A673 (cell line): ENCODE measurements around the gene C3orf20. TPM values are rescaled to one million over a fixed set of nuclear protein-coding genes. Genes with fewer than 3 reads are reported as not detected.

ENCODE experiments used
- BruUV-seq: library from RNA; stranded (reverse); fragments of 400-500 nt; replicated peaks from 2 replicates; lab custom pipeline; 2021; lab: Mats Ljungman, UMichigan
- CTCF ChIA-PET: fragments of 300-600 bp; sonication (Branson Sonifier 250); formaldehyde crosslinking; loops from one replicate; lab custom pipeline; 2022; ENCODE audit warnings: antibody characterized with exemption; lab: Charles Lee
- POLR2A ChIA-PET: fragments of 300-600 bp; sonication (Branson Sonifier 250); formaldehyde crosslinking; loops from one replicate; lab custom pipeline; 2022; ENCODE audit warnings: antibody characterized with exemption; ENCODE audit not compliant: low non-redundant PET; lab: Charles Lee
- DNase-seq: peaks from one replicate; pipeline ENCODE4 v3.0.0-alpha.2; 2015; ENCODE audit warnings: low spot score
- H3K27ac ChIP-seq: fragments of 200-600 bp; sonication (generic); 2 replicates; pipeline ENCODE4 v1.5.1; 2016; ENCODE audit warnings: mixed run types, low read depth, mild to moderate bottlenecking, mixed read lengths, antibody characterized with exemption, low read length; ENCODE audit not compliant: poor library complexity, severe bottlenecking
- H3K27me3 ChIP-seq: fragments of 200-600 bp; sonication (generic); replicated peaks from 2 replicates; pipeline ENCODE4 v1.6.1; 2017; ENCODE audit warnings: mixed run types, low read depth, mild to moderate bottlenecking, mixed read lengths, antibody characterized with exemption, low read length; ENCODE audit not compliant: insufficient read depth, poor library complexity
- H3K36me3 ChIP-seq: fragments of 200-600 bp; sonication (generic); 2 replicates; pipeline ENCODE4 v1.6.1; 2016; ENCODE audit warnings: mixed run types, mild to moderate bottlenecking, mixed read lengths, antibody characterized with exemption, low read length; ENCODE audit not compliant: insufficient read depth, poor library complexity, severe bottlenecking
- H3K4me1 ChIP-seq: fragments of 200-600 bp; sonication (generic); 2 replicates; pipeline ENCODE4 v1.6.1; 2017; ENCODE audit warnings: mixed run types, mild to moderate bottlenecking, mixed read lengths, antibody characterized with exemption, low read length; ENCODE audit not compliant: insufficient read depth, poor library complexity, severe bottlenecking
- H3K4me3 ChIP-seq: fragments of 200-600 bp; sonication (generic); 2 replicates; pipeline ENCODE4 v1.5.1; 2016; ENCODE audit warnings: low read depth, mixed run types, mild to moderate bottlenecking, mixed read lengths, low read length; ENCODE audit not compliant: poor library complexity, severe bottlenecking
- H3K9me3 ChIP-seq: fragments of 200-600 bp; sonication (generic); 2 replicates; pipeline ENCODE4 v1.6.1; 2016; ENCODE audit warnings: mixed run types, low read depth, mild to moderate bottlenecking, mixed read lengths, antibody characterized with exemption, low read length; ENCODE audit not compliant: poor library complexity, severe bottlenecking
- CTCF ChIP-seq: fragments of 300-800, 200-600 bp; sonication (generic); conservative IDR thresholded peaks from 2 replicates; pipeline ENCODE4 v1.5.1; 2017; ENCODE audit warnings: low read depth, mild to moderate bottlenecking, antibody characterized with exemption, low read length, moderate library complexity, mixed read lengths
- EZH2 ChIP-seq: fragments of 200-600 bp; sonication (generic); IDR thresholded peaks from 2 replicates; pipeline ENCODE4 v1.6.1; 2017; ENCODE audit warnings: borderline replicate concordance, low read depth, mild to moderate bottlenecking, mixed read lengths, antibody characterized with exemption, low read length; ENCODE audit not compliant: poor library complexity, severe bottlenecking
- intact Hi-C: fragments of 100-400 bp; cut with micrococcal nuclease; formaldehyde crosslinking; loops from one replicate; pipeline ENCODE4 v1.10.0; 2022; ENCODE audit not compliant: unreplicated experiment
- total RNA-seq: library from RNA; stranded (reverse); gene quantifications from 2 replicates; pipeline ENCODE4 v1.2.3, GENCODE V29; 2021

Gene C3orf20
- total RNA-seq, 1 experiment from 2014 or later: 0.17 TPM

- H3K4me1 ChIP-seq: no peaks in the 10 kb centered on the region
- no peaks in the 10 kb centered on the region for H3K36me3 ChIP-seq
- ChIA-PET POLR2A (no interaction called here), CTCF (no interaction called here)
- H3K27ac ChIP-seq: no peak overlapping the region
- DNase-seq: no peak
- peaks cover 6% of the 10 kb centered on the region for H3K9me3 ChIP-seq
- H3K4me3 ChIP-seq: no peak overlapping the region
- no peak for TF ChIP-seq CTCF
- no peak for TF ChIP-seq EZH2
- H3K27me3 ChIP-seq: no peaks in the 10 kb centered on the region
- intact Hi-C loops: loop anchor here (10.0 kb wide), 1 partner anchor 100 kb away; the partner anchor contains the start of gene C3orf20
- BruUV-seq: no TSS peak
Measured at GRCh38 chr3:14775011-14775410, 100.1 kb downstream of the C3orf20 start.

- BruUV-seq: no TSS peak
- CTCF ChIA-PET: no interaction called here
- peaks cover 4% of the 10 kb centered on the region for H3K27me3 ChIP-seq
- POLR2A ChIA-PET: no interaction called here
- H3K27ac ChIP-seq: no peak overlapping the region
- peaks cover 6% of the 10 kb centered on the region for H3K9me3 ChIP-seq
- TF ChIP-seq CTCF (no peak), EZH2 (no peak)
- H3K4me1 ChIP-seq: no peaks in the 10 kb centered on the region
- no peak for DNase-seq
- no peak overlapping the region for H3K4me3 ChIP-seq
- intact Hi-C loops: loop anchor here (10.0 kb wide), 1 partner anchor 101 kb away; the partner anchor contains the start of gene C3orf20
- H3K36me3 ChIP-seq: no peaks in the 10 kb centered on the region
Measured at GRCh38 chr3:14775563-14775962, 100.6 kb downstream of the C3orf20 start.

GRCh38 chr3:14779069-14779685, 104.2 kb downstream of the C3orf20 start:
- Histone ChIP-seq H3K9me3 (peaks cover 6% of the 10 kb centered on the region), H3K36me3 (no peaks in the 10 kb centered on the region), H3K27ac (no peak overlapping the region), H3K4me3 (no peak overlapping the region), H3K4me1 (no peaks in the 10 kb centered on the region), H3K27me3 (peaks cover 5% of the 10 kb centered on the region)
- TF ChIP-seq EZH2 (no peak), CTCF (no peak)
- ChIA-PET POLR2A (interaction anchor here (0.5 kb wide), 1 partner anchor 815 kb away, joined by 3 read pairs; no protein-coding TSS in a partner anchor), CTCF (no interaction called here)
- BruUV-seq: no TSS peak
- DNase-seq: no peak
- intact Hi-C loops: loop anchor here (10.0 kb wide), 1 partner anchor 104 kb away; the partner anchor contains the start of gene C3orf20
